Ishikawa (cell line): ENCODE results near the gene TNMD.

Source experiments
- CEBPB ChIP-seq: IDR thresholded peaks from 2 replicates; pipeline ENCODE4 v1.6.1; 2012
- CREB1 ChIP-seq: IDR thresholded peaks from 2 replicates; pipeline ENCODE4 v1.6.1; 2012; ENCODE audit warnings: low read depth
- EGR1 ChIP-seq: IDR thresholded peaks from 2 replicates; pipeline ENCODE4 v1.6.1; 2012
- EP300 ChIP-seq: IDR thresholded peaks from 2 replicates; pipeline ENCODE4 v1.6.1; 2012; ENCODE audit warnings: borderline replicate concordance
- FOXM1 ChIP-seq: IDR thresholded peaks from 2 replicates; pipeline ENCODE4 v1.6.1; 2012; ENCODE audit warnings: low read depth, borderline replicate concordance
- NFIC ChIP-seq: IDR thresholded peaks from 2 replicates; pipeline ENCODE4 v1.6.1; 2012
- RAD21 ChIP-seq: IDR thresholded peaks from 2 replicates; pipeline ENCODE4 v1.6.1; 2012; ENCODE audit warnings: low read depth
- TAF1 ChIP-seq: IDR thresholded peaks from 2 replicates; pipeline ENCODE4 v1.6.1; 2012; ENCODE audit warnings: low read depth, mild to moderate bottlenecking
- TCF12 ChIP-seq: IDR thresholded peaks from 2 replicates; pipeline ENCODE4 v1.6.1; 2012; ENCODE audit warnings: low read depth
- TEAD4 ChIP-seq: IDR thresholded peaks from 2 replicates; pipeline ENCODE4 v1.6.1; 2012
- YY1 ChIP-seq: IDR thresholded peaks from 2 replicates; pipeline ENCODE4 v1.6.1; 2012; ENCODE audit warnings: low read depth
- ZBTB7A ChIP-seq: IDR thresholded peaks from 2 replicates; pipeline ENCODE4 v1.6.1; 2012; ENCODE audit warnings: low read depth
- TF ChIP-seq, protein P1 (sequence below): IDR thresholded peaks from 2 replicates; pipeline ENCODE4 v1.6.1; 2012
- TF ChIP-seq, protein P2 (sequence below): IDR thresholded peaks from 2 replicates; pipeline ENCODE4 v1.6.1; 2012
- TF ChIP-seq, protein P3 (sequence below): IDR thresholded peaks from 2 replicates; pipeline ENCODE4 v1.6.1; 2012; ENCODE audit warnings: low read depth, mild to moderate bottlenecking

The TNMD gene

DNA sequence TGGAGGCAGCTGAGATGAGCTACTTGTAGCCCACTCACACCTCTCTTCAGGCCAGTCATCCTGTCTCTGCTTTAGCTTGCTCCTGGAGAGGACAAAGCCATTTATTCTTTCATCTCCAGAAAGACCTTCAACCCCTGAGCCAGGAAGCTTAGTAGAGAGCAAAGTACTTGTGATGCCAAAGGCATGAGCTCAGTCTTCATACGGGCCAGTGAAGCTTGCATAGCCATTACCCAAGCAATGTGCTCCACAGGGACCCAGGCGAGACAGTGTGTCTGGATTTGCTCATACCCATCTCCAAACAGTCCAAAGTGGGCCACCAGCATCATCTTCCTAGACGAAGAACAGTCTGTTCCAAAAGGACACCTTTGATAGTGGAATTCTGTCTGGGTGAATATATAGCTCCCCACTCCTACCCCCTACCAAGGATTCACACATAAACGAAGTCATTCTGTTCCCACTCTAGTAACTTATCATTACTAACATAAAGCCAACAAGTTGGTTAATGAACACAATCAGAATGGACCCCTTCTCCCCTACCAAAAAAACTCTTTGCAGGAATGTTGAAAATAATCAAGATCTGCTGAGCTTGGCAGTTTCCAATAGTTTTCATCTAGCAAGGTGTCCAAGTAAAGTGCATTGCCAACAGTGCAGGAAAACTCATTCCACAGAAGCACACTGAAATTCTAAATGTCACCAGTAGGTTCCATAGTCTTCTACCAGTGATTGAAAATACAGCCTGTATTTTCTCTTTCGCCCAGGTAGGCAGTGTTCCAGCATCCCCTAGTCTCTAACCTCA is 6.7 kb downstream of the TNMD start:
- TF ChIP-seq NFIC (no peak), YY1 (no peak), ZBTB7A (no peak), TCF12 (no peak), EGR1 (no peak), FOXM1 (no peak), CREB1 (no peak)
- TF ChIP-seq, protein P1, sequence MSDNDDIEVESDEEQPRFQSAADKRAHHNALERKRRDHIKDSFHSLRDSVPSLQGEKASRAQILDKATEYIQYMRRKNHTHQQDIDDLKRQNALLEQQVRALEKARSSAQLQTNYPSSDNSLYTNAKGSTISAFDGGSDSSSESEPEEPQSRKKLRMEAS, result no peak
- TF ChIP-seq, protein P2, sequence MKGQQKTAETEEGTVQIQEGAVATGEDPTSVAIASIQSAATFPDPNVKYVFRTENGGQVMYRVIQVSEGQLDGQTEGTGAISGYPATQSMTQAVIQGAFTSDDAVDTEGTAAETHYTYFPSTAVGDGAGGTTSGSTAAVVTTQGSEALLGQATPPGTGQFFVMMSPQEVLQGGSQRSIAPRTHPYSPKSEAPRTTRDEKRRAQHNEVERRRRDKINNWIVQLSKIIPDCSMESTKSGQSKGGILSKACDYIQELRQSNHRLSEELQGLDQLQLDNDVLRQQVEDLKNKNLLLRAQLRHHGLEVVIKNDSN, result no peak

DNA sequence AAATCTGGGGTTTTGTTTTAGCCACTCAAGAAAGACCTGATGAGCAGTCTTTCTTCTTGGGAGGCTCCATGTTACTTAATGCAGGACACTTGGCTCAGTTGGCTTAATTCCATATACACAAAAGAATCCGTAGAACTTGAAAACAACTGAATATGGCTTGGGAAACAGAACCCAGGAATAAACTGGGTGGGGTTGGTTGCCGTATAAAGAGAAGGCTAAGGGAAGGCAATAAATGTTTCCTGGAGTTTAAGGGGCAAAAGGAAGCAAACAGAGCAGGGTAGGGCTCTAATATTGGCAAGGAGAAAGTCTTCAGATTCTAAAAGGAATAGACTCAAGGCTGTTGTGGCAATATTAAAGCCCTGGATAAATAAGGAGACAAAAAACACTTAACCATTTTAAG is 8.4 kb downstream of the TNMD start:
- TF ChIP-seq, protein P2, result no peak
- TF ChIP-seq TCF12 (no peak), CEBPB (no peak), CREB1 (no peak), YY1 (no peak), TEAD4 (no peak), RAD21 (no peak), FOXM1 (no peak), TAF1 (no peak), NFIC (no peak), EGR1 (no peak), EP300 (no peak), ZBTB7A (no peak)
- TF ChIP-seq, protein P3, sequence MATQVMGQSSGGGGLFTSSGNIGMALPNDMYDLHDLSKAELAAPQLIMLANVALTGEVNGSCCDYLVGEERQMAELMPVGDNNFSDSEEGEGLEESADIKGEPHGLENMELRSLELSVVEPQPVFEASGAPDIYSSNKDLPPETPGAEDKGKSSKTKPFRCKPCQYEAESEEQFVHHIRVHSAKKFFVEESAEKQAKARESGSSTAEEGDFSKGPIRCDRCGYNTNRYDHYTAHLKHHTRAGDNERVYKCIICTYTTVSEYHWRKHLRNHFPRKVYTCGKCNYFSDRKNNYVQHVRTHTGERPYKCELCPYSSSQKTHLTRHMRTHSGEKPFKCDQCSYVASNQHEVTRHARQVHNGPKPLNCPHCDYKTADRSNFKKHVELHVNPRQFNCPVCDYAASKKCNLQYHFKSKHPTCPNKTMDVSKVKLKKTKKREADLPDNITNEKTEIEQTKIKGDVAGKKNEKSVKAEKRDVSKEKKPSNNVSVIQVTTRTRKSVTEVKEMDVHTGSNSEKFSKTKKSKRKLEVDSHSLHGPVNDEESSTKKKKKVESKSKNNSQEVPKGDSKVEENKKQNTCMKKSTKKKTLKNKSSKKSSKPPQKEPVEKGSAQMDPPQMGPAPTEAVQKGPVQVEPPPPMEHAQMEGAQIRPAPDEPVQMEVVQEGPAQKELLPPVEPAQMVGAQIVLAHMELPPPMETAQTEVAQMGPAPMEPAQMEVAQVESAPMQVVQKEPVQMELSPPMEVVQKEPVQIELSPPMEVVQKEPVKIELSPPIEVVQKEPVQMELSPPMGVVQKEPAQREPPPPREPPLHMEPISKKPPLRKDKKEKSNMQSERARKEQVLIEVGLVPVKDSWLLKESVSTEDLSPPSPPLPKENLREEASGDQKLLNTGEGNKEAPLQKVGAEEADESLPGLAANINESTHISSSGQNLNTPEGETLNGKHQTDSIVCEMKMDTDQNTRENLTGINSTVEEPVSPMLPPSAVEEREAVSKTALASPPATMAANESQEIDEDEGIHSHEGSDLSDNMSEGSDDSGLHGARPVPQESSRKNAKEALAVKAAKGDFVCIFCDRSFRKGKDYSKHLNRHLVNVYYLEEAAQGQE, result no peak
- TF ChIP-seq, protein P1, result no peak

DNA sequence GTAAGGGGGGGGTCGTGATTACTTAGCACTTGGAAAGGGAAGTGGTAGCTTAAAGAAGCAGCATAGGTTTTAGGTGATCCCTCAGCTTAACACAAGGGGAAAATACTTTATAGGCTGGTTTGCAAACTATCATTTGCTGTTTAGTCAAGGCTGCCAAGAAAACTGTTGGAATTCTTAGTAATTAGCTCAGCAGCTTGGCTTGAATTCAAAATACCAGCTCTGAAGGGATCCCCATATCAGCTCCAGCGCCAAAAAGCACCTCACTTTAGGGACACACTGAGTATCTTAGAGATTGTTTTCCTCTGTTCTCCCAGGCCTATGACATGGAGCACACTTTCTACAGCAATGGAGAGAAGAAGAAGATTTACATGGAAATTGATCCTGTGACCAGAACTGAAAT is 8.8 kb downstream of the TNMD start:
- no peak for TF ChIP-seq TCF12
- TF ChIP-seq FOXM1, result no peak
- TF ChIP-seq, protein P2, result no peak
- TF ChIP-seq TEAD4, result no peak
- TF ChIP-seq, protein P1, result no peak
- TF ChIP-seq TAF1, result no peak
- TF ChIP-seq ZBTB7A, result no peak
- no peak for TF ChIP-seq NFIC
- no peak for TF ChIP-seq EP300
- no peak for TF ChIP-seq YY1
- TF ChIP-seq, protein P3, result no peak
- no peak for TF ChIP-seq RAD21
- TF ChIP-seq CEBPB, result no peak
- no peak for TF ChIP-seq CREB1
- TF ChIP-seq EGR1, result no peak

DNA sequence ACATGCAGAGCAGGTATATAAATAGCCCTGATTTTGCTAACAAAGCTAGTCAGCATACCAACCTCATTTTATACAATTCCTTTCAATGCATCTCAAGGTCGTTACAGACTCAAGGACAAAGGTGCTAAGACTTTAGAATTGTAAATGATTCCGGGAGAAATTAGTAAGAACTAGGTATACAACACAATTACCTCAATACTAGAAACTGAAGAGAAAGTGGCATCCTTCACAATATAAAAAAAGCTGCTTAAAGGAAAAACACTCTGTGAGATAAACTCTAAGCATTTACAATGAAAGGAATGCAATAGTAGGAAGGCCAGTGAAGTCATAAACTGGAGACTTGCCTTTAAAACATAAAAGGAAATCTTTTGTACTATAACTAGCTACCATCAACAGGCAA is 11.9 kb downstream of the TNMD start:
- TF ChIP-seq TCF12 (no peak), CREB1 (no peak), EGR1 (no peak), TAF1 (no peak), TEAD4 (no peak), NFIC (no peak), FOXM1 (no peak), YY1 (no peak), CEBPB (no peak), RAD21 (no peak), ZBTB7A (no peak), EP300 (no peak)
- TF ChIP-seq, protein P2, result no peak
- TF ChIP-seq, protein P3, result no peak
- TF ChIP-seq, protein P1, result no peak
